Upper lobe of left lung (tissue), 6 donors: ENCODE data around the gene ACADM. TPM values are rescaled to one million over a fixed set of nuclear protein-coding genes. Genes with fewer than 3 reads are reported as not detected.
A peak's percentile ranks its signal among the peaks of the same experiment; 100 is the strongest.

Experiments used
- ATAC-seq, 2 donors: fragments of 200-7000 bp; cut with Tn5 transposase; one replicate each; pipeline ENCODE4 v1.9.1; 2022; ENCODE audit warnings: mild to moderate bottlenecking in 2 of 2, moderate library complexity in 2 of 2; ENCODE audit not compliant: low FRiP score in 2 of 2
- DNase-seq, 2 donors: peaks; one replicate each; pipeline ENCODE4 v3.0.0-alpha.2; 2019 to 2020
- H3K27ac ChIP-seq, 4 donors: fragments of 200-600 bp; sonication (generic); one replicate each; pipeline ENCODE4 v1.5.1; 2016 to 2019
- H3K27me3 ChIP-seq, 4 donors: fragments of 200-600 bp; sonication (generic); one replicate each; pipeline ENCODE4 v1.5.1; 2017 to 2019
- H3K36me3 ChIP-seq, 4 donors: fragments of 200-600 bp; sonication (generic); one replicate each; pipeline ENCODE4 v1.5.1; 2016 to 2019
- H3K4me1 ChIP-seq, 4 donors: fragments of 200-600 bp; sonication (generic); one replicate each; pipeline ENCODE4 v1.5.1; 2018 to 2019
- H3K4me3 ChIP-seq, 4 donors: fragments of 200-600 bp; sonication (generic); one replicate each; pipeline ENCODE4 v1.5.1; 2017 to 2019; ENCODE audit warnings: mild to moderate bottlenecking in 2 of 4, moderate library complexity in 1 of 4
- H3K9me3 ChIP-seq, 4 donors: fragments of 200-600 bp; sonication (generic); one replicate each; pipeline ENCODE4 v1.5.1; 2018 to 2019
- EP300 ChIP-seq, 4 donors: sonication (generic); formaldehyde crosslinking; IDR thresholded peaks; one replicate each; pipeline ENCODE4 v1.5.1; 2017; ENCODE audit warnings: antibody characterized with exemption in 4 of 4, control low read depth in 2 of 4
- POLR2A ChIP-seq, 4 donors: fragments of 450-650 bp; IDR thresholded peaks; one replicate each; pipeline ENCODE4 v1.5.1; 2016 to 2017; ENCODE audit warnings: antibody characterized with exemption in 4 of 4, mild to moderate bottlenecking in 2 of 4
- POLR2AphosphoS5 ChIP-seq, 2 donors: sonication (generic); formaldehyde crosslinking; IDR thresholded peaks; one replicate each; pipeline ENCODE4 v1.5.1; 2017; ENCODE audit warnings: antibody characterized with exemption in 2 of 2
- WGBS, 2 donors: methylation state at CpG; one replicate each; pipeline ENCODE4 v1.1.5; 2017 to 2018; 5-methylcytosine and 5-hydroxymethylcytosine counted together
- total RNA-seq, 6 donors: library from RNA; depleted of rRNA in 4 of 6; stranded (reverse); fragments of >200 nt in 4 of 6; gene quantifications; one replicate each; pipeline versions ENCODE4 v1.1.0 to v1.2.1, GENCODE V29; 2016 to 2021
- TF ChIP-seq, protein P1 (sequence below), 6 experiments: fragments of 450-650 bp in 4 of 6; fragments of 200-600 bp in 2 of 6; sonication (generic) in 2 of 6; IDR thresholded peaks; one replicate each; pipeline ENCODE4 v1.5.1; 2016 to 2019; ENCODE audit warnings: antibody characterized with exemption in 6 of 6
- donor health status: DM: no; HTN: no; CAD: no; lungs with moderate emphysema.
- donor health status: DM: no; HTN: yes; CAD: no; lungs with severe emphysema.

The ACADM gene
- total RNA-seq, 6 donors from 2014 or later: 18.9 to 50.2 (median 39.7) TPM

DNA sequence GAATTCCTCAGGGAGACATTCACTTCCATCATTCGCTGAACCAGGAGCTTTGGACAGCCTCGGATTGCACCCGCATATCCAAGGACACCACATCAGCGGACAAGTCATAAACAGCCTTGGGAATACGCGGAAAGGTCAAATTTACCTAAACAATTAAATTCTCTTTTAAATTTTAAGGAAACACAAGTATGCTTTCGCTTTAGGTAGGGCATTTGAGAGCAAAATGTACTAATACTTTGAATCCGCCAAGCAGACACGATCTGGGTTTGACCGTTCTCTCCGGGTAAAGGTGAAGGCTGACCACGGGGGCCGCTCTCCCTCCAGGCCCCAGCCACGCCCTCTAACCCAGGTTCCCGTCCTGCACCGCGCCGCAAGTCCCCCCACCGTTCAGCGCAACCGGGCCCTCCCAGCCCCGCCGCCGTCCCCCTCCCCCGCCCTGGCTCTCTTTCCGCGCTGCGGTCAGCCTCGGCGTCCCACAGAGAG is 479 bp upstream of the ACADM start:
- Histone ChIP-seq H3K27ac (peak overlapping the region; percentile 89 to 98 (median 92)), H3K4me3 (peak overlapping the region; percentile 60 to 91 (median 72))
- peak; percentile 94 to 95 for ATAC-seq

DNA sequence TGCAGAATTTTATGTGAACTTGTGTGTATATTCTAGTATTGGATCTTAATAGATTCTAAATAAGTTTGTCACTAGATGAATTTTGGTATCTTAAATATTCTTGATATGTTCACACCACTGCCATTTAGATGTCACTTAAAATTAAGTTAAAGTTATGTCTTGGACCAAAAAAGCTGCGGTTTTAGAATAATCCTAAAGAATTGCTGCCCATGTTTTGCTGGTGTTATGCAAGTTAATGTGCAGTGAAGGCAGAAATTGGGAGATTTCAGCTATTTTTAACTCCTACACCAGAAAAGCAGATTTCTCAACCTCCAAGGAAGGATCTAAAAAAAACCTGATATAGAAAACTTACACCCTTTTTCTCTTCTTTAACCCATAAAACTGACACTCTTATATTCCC is 757 bp downstream of the ACADM start:
- H3K27ac ChIP-seq: peak overlapping the region in 3 of 4 donors; percentile 89 to 94 (median 90)
- TF ChIP-seq POLR2AphosphoS5 (IDR thresholded peaks at IDR 0.05) (no peak), POLR2A (IDR thresholded peaks at IDR 0.05) (no peak), EP300 (IDR thresholded peaks at IDR 0.05) (no peak)
- TF ChIP-seq, protein P1, sequence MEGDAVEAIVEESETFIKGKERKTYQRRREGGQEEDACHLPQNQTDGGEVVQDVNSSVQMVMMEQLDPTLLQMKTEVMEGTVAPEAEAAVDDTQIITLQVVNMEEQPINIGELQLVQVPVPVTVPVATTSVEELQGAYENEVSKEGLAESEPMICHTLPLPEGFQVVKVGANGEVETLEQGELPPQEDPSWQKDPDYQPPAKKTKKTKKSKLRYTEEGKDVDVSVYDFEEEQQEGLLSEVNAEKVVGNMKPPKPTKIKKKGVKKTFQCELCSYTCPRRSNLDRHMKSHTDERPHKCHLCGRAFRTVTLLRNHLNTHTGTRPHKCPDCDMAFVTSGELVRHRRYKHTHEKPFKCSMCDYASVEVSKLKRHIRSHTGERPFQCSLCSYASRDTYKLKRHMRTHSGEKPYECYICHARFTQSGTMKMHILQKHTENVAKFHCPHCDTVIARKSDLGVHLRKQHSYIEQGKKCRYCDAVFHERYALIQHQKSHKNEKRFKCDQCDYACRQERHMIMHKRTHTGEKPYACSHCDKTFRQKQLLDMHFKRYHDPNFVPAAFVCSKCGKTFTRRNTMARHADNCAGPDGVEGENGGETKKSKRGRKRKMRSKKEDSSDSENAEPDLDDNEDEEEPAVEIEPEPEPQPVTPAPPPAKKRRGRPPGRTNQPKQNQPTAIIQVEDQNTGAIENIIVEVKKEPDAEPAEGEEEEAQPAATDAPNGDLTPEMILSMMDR (IDR thresholded peaks at IDR 0.05): no peak
- H3K9me3 ChIP-seq: no peaks in the 10 kb centered on the region
- DNase-seq (no peak), ATAC-seq (no peak)
- no peaks in the 10 kb centered on the region for H3K36me3 ChIP-seq
- no peaks in the 10 kb centered on the region for H3K27me3 ChIP-seq
- WGBS, 2 donors: 3 to 9% methylated on average over 1 of the region's 1 CpG
- peak overlapping the region; percentile 60 to 91 (median 72) for H3K4me3 ChIP-seq
- H3K4me1 ChIP-seq: peaks cover 0 to 18% (median 18%) of the 10 kb centered on the region in 4 donors

More for the DNA sequence above, 479 bp upstream of the ACADM start:
- no peaks in the 10 kb centered on the region for H3K27me3 ChIP-seq
- TF ChIP-seq, protein P1 (IDR thresholded peaks at IDR 0.05): no peak
- peak in 1 of 2 donors; percentile 87 for DNase-seq
- peaks cover 0 to 18% (median 18%) of the 10 kb centered on the region in 4 donors for H3K4me1 ChIP-seq
- no peaks in the 10 kb centered on the region for H3K36me3 ChIP-seq
- WGBS, 2 donors: 1 to 6% methylated on average over 17 to 27 of the region's 30 CpGs
- H3K9me3 ChIP-seq: no peaks in the 10 kb centered on the region

DNA sequence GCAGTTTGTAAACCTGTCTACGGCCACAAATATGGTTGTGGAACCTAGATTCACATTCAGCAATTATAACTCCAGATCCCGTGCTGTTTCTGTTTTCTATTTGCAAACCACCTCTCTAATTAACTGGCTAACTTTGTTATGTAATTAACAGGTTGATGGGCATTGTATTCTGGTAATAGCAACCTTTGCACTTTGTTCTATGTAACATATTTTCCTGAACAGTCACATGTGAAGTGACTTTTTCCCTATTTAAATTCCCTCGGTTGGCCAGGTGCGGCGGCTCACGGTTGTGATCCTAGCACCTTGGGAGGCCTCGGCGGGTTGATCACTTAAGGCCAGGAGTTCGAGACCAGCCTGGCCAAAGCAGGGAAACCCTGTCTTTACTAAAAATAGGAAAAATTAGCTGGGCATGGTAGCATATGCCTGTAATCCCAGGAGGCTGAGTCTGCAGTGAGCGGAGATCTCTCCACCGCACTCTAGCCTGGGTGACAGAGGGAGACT is 1.4 kb downstream of the ACADM start:
- Histone ChIP-seq H3K4me3 (peak overlapping the region in 2 of 4 donors; percentile 69 to 91), H3K36me3 (no peaks in the 10 kb centered on the region), H3K27me3 (no peaks in the 10 kb centered on the region), H3K27ac (peak overlapping the region in 1 of 4 donors; percentile 94), H3K4me1 (peaks cover 0 to 18% (median 18%) of the 10 kb centered on the region in 4 donors), H3K9me3 (no peaks in the 10 kb centered on the region)
- no peak for ATAC-seq
- DNase-seq: peak in 1 of 2 donors; percentile 35
- TF ChIP-seq, protein P1 (IDR thresholded peaks at IDR 0.05): no peak
- TF ChIP-seq POLR2A (IDR thresholded peaks at IDR 0.05): no peak
- no peak for TF ChIP-seq EP300 (IDR thresholded peaks at IDR 0.05)
- TF ChIP-seq POLR2AphosphoS5 (IDR thresholded peaks at IDR 0.05): no peak
- 71 to 85% methylated on average over 11 of the region's 11 CpGs for WGBS, 2 donors

DNA sequence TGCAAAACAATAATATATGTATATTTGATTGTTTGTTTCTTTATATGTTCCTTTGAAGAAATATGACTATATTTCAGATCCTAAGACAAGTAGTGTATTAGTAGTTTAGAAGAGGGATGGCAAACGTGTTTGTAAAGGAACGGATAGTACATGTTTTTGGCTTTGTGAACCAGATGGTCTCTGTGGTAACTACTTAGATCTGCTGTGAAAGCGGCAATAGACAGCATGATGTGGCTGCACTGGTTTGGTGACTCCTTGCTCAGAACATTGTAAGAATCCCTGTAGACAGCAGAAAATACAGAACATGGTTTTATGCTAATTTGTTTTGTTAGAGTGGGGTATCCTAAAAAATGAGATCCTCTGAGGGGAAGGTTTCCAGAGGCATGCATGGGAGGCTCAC is 3.1 kb downstream of the ACADM start:
- TF ChIP-seq EP300 (IDR thresholded peaks at IDR 0.05) (no peak), POLR2A (IDR thresholded peaks at IDR 0.05) (no peak), POLR2AphosphoS5 (IDR thresholded peaks at IDR 0.05) (no peak)
- TF ChIP-seq, protein P1 (IDR thresholded peaks at IDR 0.05): no peak
- 71 to 85% methylated on average over 3 of the region's 3 CpGs for WGBS, 2 donors
- no peak overlapping the region for H3K27ac ChIP-seq
- no peaks in the 10 kb centered on the region for H3K27me3 ChIP-seq
- ATAC-seq (no peak), DNase-seq (no peak)
- peaks cover 0 to 18% (median 18%) of the 10 kb centered on the region in 4 donors for H3K4me1 ChIP-seq
- H3K9me3 ChIP-seq: no peaks in the 10 kb centered on the region
- H3K36me3 ChIP-seq: peaks cover 0 to 2% (median under 1%) of the 10 kb centered on the region in 4 donors
- H3K4me3 ChIP-seq: no peak overlapping the region

DNA sequence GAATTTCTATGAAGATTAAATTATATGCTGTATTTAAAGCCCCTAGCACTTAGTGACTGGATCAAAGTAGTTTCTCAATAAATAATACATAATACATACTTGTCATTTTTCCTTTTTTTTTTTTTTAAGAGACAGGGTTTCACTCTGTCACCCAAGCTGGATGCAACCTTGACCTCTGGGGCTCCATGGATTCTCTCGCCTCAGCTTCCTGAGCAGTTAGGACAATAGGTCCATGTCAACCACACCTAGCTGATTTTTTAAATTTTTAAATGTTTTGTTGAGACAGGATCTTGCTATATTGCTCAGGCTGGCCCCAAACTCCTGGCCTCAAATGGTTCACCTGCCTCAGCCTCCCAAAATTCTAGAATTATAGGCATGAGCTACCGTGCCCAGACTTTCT is 5.9 kb downstream of the ACADM start:
- no peak overlapping the region for H3K27ac ChIP-seq
- DNase-seq (no peak), ATAC-seq (no peak)
- no peaks in the 10 kb centered on the region for H3K9me3 ChIP-seq
- peaks cover 0 to 10% (median 9%) of the 10 kb centered on the region in 4 donors for H3K4me1 ChIP-seq
- H3K4me3 ChIP-seq: no peak overlapping the region
- 45 to 46% methylated on average over 2 of the region's 2 CpGs for WGBS, 2 donors
- H3K36me3 ChIP-seq: peaks cover 4 to 29% (median 23%) of the 10 kb centered on the region in 4 donors
- TF ChIP-seq POLR2A (IDR thresholded peaks at IDR 0.05) (no peak), POLR2AphosphoS5 (IDR thresholded peaks at IDR 0.05) (no peak), EP300 (IDR thresholded peaks at IDR 0.05) (no peak)
- TF ChIP-seq, protein P1 (IDR thresholded peaks at IDR 0.05): no peak
- H3K27me3 ChIP-seq: no peaks in the 10 kb centered on the region
